ENCODE results near the gene MCM8. TPM values are rescaled to one million over a fixed set of nuclear protein-coding genes. Genes with fewer than 3 reads are reported as not detected.

Gene MCM8
- total RNA-seq, 2 donors from 2014 or later, result 8.4 to 13.0 TPM

DNA sequence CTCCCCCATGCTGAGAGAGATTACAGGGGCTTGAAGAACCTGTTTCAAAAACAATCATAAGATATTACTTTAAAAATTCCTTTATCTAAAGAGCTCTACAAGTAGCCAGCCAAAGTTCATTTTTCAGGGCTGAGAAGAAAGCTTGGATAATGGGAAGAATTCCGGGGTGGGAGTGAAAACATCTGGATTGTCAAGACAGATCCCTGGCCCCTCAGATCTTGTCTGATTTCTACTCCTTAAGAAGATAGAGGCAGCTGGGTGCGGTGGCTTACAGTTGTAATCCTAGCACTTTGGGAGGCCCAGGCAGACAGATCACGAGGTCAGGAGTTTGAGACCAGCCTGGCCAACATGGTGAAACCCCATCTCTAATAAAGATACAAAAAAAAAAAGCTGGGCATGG, 24.9 kb upstream of the MCM8 start:
- TF ChIP-seq POLR2A (IDR thresholded peaks at IDR 0.05), result no peak
- TF ChIP-seq, protein P1, sequence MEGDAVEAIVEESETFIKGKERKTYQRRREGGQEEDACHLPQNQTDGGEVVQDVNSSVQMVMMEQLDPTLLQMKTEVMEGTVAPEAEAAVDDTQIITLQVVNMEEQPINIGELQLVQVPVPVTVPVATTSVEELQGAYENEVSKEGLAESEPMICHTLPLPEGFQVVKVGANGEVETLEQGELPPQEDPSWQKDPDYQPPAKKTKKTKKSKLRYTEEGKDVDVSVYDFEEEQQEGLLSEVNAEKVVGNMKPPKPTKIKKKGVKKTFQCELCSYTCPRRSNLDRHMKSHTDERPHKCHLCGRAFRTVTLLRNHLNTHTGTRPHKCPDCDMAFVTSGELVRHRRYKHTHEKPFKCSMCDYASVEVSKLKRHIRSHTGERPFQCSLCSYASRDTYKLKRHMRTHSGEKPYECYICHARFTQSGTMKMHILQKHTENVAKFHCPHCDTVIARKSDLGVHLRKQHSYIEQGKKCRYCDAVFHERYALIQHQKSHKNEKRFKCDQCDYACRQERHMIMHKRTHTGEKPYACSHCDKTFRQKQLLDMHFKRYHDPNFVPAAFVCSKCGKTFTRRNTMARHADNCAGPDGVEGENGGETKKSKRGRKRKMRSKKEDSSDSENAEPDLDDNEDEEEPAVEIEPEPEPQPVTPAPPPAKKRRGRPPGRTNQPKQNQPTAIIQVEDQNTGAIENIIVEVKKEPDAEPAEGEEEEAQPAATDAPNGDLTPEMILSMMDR (IDR thresholded peaks at IDR 0.05), result no peak
- TF ChIP-seq POLR2AphosphoS5 (IDR thresholded peaks at IDR 0.05), result no peak
- Histone ChIP-seq H3K4me1 (replicated peaks) (no peaks in the 10 kb centered on the region), H3K36me3 (no peaks in the 10 kb centered on the region), H3K27me3 (replicated peaks; ENCODE audit: insufficient read depth) (no peaks in the 10 kb centered on the region), H3K9me3 (no peaks in the 10 kb centered on the region), H3K4me3 (no peak overlapping the region), H3K27ac (no peak overlapping the region)
- intact Hi-C loops (cut with DNase I), result no loop called here
- DNase-seq (ENCODE audit: low spot score), result no peak
- 62% methylated on average over 3 of the region's 3 CpGs for WGBS

- DNase-seq (ENCODE audit: low spot score), result no peak
- H3K9me3 ChIP-seq, result no peaks in the 10 kb centered on the region
- no peak overlapping the region for H3K4me3 ChIP-seq
- no peaks in the 10 kb centered on the region for H3K27me3 ChIP-seq (replicated peaks; ENCODE audit: insufficient read depth)
- WGBS, result 75% methylated on average over 11 of the region's 11 CpGs
- H3K27ac ChIP-seq, result no peak overlapping the region
- H3K4me1 ChIP-seq (replicated peaks), result no peaks in the 10 kb centered on the region
- intact Hi-C loops (cut with DNase I), result no loop called here
- TF ChIP-seq POLR2AphosphoS5 (IDR thresholded peaks at IDR 0.05) (no peak), POLR2A (IDR thresholded peaks at IDR 0.05) (no peak)
- TF ChIP-seq, protein P1 (IDR thresholded peaks at IDR 0.05), result no peak
- no peaks in the 10 kb centered on the region for H3K36me3 ChIP-seq
Observed at GRCh38 chr20:5927749-5928462, 22.5 kb upstream of the MCM8 start.

GRCh38 chr20:5928836-5929715, 21.4 kb upstream of the MCM8 start:
- DNase-seq (ENCODE audit: low spot score), result no peak
- Histone ChIP-seq H3K27ac (no peak overlapping the region), H3K4me3 (no peak overlapping the region), H3K27me3 (replicated peaks; ENCODE audit: insufficient read depth) (no peaks in the 10 kb centered on the region), H3K36me3 (no peaks in the 10 kb centered on the region), H3K9me3 (no peaks in the 10 kb centered on the region), H3K4me1 (replicated peaks) (no peaks in the 10 kb centered on the region)
- intact Hi-C loops (cut with DNase I), result no loop called here
- WGBS, result 77% methylated on average over 8 of the region's 8 CpGs
- TF ChIP-seq POLR2A (IDR thresholded peaks at IDR 0.05), result no peak
- TF ChIP-seq, protein P1 (IDR thresholded peaks at IDR 0.05), result no peak
- no peak for TF ChIP-seq POLR2AphosphoS5 (IDR thresholded peaks at IDR 0.05)

DNA sequence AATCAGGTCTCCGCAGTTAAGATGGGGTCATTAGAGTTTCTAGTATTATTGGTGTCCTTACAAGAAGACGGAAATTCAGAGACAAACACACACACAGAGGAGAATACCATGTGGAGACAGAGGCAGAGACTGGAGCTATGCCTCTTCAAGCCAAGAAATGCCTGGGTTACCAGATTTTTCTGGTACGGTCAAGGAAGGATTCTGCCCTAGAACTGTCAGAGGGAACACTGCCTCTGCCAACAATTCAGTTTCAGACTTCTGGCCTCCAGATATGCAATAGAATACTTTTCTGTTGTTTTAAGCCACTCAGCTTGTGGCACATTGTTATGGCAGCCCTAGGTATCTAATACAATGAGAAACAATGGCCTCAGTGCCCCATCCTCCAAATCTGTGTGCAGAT, 19.0 kb upstream of the MCM8 start:
- intact Hi-C loops (cut with DNase I), result no loop called here
- no peaks in the 10 kb centered on the region for H3K4me1 ChIP-seq (replicated peaks)
- no peaks in the 10 kb centered on the region for H3K9me3 ChIP-seq
- H3K27ac ChIP-seq, result no peak overlapping the region
- TF ChIP-seq POLR2AphosphoS5 (IDR thresholded peaks at IDR 0.05), result no peak
- TF ChIP-seq, protein P1 (IDR thresholded peaks at IDR 0.05), result no peak
- TF ChIP-seq POLR2A (IDR thresholded peaks at IDR 0.05), result no peak
- WGBS, result 84% methylated on average over 3 of the region's 3 CpGs
- H3K27me3 ChIP-seq (replicated peaks; ENCODE audit: insufficient read depth), result no peaks in the 10 kb centered on the region
- H3K4me3 ChIP-seq, result no peak overlapping the region
- no peaks in the 10 kb centered on the region for H3K36me3 ChIP-seq
- DNase-seq (ENCODE audit: low spot score), result no peak
